Testis (tissue), 3 donors: Measurements from ENCODE around the gene SLC44A1. TPM values are rescaled to one million over a fixed set of nuclear protein-coding genes. Genes with fewer than 3 reads are reported as not detected.

Experiments used
- DNase-seq: peaks from one replicate; pipeline ENCODE4 v3.0.0-alpha.2; 2019
- H3K27ac ChIP-seq, 2 donors: fragments of 200-600 bp; sonication (generic); one replicate each; pipeline ENCODE4 v1.5.1; 2019
- H3K27me3 ChIP-seq: fragments of 200-600 bp; sonication (generic); one replicate; pipeline ENCODE4 v1.5.1; 2019
- H3K36me3 ChIP-seq: fragments of 200-600 bp; sonication (generic); one replicate; pipeline ENCODE4 v1.5.1; 2017; ENCODE audit warnings: low read depth; ENCODE audit errors: missing control alignments
- H3K4me1 ChIP-seq: fragments of 200-600 bp; sonication (generic); one replicate; pipeline ENCODE4 v1.5.1; 2019
- H3K4me3 ChIP-seq, 2 donors: fragments of 200-600 bp; sonication (generic); one replicate each; pipeline ENCODE4 v1.5.1; 2017 to 2019
- H3K9me3 ChIP-seq: fragments of 200-600 bp; sonication (generic); one replicate; pipeline ENCODE4 v1.5.1; 2017
- POLR2A ChIP-seq: fragments of 450-650 bp; IDR thresholded peaks from one replicate; pipeline ENCODE4 v1.6.1; 2017; ENCODE audit warnings: antibody characterized with exemption, mild to moderate bottlenecking, moderate library complexity
- WGBS, 2 donors: methylation state at CpG; one replicate each; pipeline ENCODE4 v1.1.5; 2018; 5-methylcytosine and 5-hydroxymethylcytosine counted together
- intact Hi-C: fragments of 100-400 bp; cut with DNase I; formaldehyde crosslinking; loops from one replicate; pipeline ENCODE4 v1.15.1; 2023; ENCODE audit warnings: low total_unique reads
- polyA plus RNA-seq: library from polyadenylated mRNA; stranded (reverse); fragments of 350-450 nt; fragmentation: Illumina TruSeq; extraction: RNeasy Lipid Tissue Mini Kit (QIAGEN cat#74804); gene quantifications from one replicate; pipeline ENCODE4 v1.2.3, GENCODE V29; 2014; ENCODE audit warnings: low read depth, low replicate concordance; ENCODE audit not compliant: insufficient read depth
- total RNA-seq, 2 donors: library from RNA; depleted of rRNA; stranded (reverse); fragments of >200 nt; gene quantifications; one replicate each; pipeline ENCODE4 v1.2.3, GENCODE V29; 2016
- TF ChIP-seq, protein P1 (sequence below), 3 experiments: fragments of 450-650 bp in 2 of 3; fragments of 200-600 bp in 1 of 3; sonication (generic) in 1 of 3; IDR thresholded peaks; one replicate each; pipeline ENCODE4 v1.5.1; 2016 to 2019; ENCODE audit warnings: antibody characterized with exemption in 3 of 3, mild to moderate bottlenecking in 2 of 3, moderate library complexity in 1 of 3

SLC44A1 gene
- total and polyA plus RNA-seq, 3 donors from 2014 or later = 8.9 to 16.7 (median 11.1) TPM

DNA sequence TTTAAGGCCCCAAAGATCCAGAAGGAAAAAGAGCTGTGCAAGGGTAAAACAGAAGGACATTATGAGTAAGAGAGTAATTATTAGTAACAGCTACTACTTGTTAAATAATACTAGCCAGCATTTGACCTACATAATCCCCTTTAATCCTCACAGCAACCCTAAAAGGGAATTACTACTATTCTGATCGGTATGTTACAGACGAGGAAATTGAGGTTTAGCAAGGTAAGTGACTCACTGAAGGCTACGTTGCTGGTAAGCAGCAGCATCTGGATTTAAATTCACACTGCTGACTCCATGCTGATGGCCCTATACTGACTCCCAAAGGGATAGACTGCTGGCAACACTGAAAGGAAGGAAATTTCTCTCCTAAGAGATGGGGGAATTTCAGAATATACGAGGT lies 199.7 kb downstream of the SLC44A1 start:
- Histone ChIP-seq H3K4me3 (no peak overlapping the region), H3K36me3 (no peaks in the 10 kb centered on the region), H3K27me3 (no peaks in the 10 kb centered on the region), H3K27ac (no peak overlapping the region), H3K4me1 (peaks cover 6% of the 10 kb centered on the region), H3K9me3 (no peaks in the 10 kb centered on the region)
- TF ChIP-seq, protein P1, sequence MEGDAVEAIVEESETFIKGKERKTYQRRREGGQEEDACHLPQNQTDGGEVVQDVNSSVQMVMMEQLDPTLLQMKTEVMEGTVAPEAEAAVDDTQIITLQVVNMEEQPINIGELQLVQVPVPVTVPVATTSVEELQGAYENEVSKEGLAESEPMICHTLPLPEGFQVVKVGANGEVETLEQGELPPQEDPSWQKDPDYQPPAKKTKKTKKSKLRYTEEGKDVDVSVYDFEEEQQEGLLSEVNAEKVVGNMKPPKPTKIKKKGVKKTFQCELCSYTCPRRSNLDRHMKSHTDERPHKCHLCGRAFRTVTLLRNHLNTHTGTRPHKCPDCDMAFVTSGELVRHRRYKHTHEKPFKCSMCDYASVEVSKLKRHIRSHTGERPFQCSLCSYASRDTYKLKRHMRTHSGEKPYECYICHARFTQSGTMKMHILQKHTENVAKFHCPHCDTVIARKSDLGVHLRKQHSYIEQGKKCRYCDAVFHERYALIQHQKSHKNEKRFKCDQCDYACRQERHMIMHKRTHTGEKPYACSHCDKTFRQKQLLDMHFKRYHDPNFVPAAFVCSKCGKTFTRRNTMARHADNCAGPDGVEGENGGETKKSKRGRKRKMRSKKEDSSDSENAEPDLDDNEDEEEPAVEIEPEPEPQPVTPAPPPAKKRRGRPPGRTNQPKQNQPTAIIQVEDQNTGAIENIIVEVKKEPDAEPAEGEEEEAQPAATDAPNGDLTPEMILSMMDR (IDR thresholded peaks at IDR 0.05) = no peak
- 75 to 77% methylated on average over 4 of the region's 4 CpGs for WGBS, 2 donors
- intact Hi-C loops = no loop called here
- DNase-seq = no peak

GRCh38 chr9:105445203-105445881 lies 200.9 kb downstream of the SLC44A1 start:
- Histone ChIP-seq H3K4me3 (no peak overlapping the region), H3K27ac (peak overlapping the region in 1 of 2 donors; percentile 52), H3K9me3 (no peaks in the 10 kb centered on the region), H3K27me3 (no peaks in the 10 kb centered on the region), H3K36me3 (no peaks in the 10 kb centered on the region), H3K4me1 (peaks cover 10% of the 10 kb centered on the region)
- WGBS, 2 donors = 67 to 70% methylated on average over 8 of the region's 8 CpGs
- TF ChIP-seq, protein P1 (IDR thresholded peaks at IDR 0.05) = no peak
- no peak for TF ChIP-seq POLR2A
- intact Hi-C loops = no loop called here
- peak; percentile 32 for DNase-seq

- DNase-seq = no peak
- Histone ChIP-seq H3K4me1 (peaks cover 10% of the 10 kb centered on the region), H3K9me3 (no peaks in the 10 kb centered on the region), H3K36me3 (no peaks in the 10 kb centered on the region), H3K27ac (peak overlapping the region; percentile 55 to 89), H3K27me3 (no peaks in the 10 kb centered on the region), H3K4me3 (peak overlapping the region; percentile 70 to 89)
- 15 to 19% methylated on average over 16 of the region's 16 CpGs for WGBS, 2 donors
- intact Hi-C loops = no loop called here
- TF ChIP-seq, protein P1 (IDR thresholded peaks at IDR 0.05) = no peak
- TF ChIP-seq POLR2A = no peak
These were observed 202.9 kb downstream of the SLC44A1 start for GRCh38 chr9:105447386-105447813.

GRCh38 chr9:105447814-105448812 lies 203.7 kb downstream of the SLC44A1 start, which contains the start of gene FSD1L:
Gene FSD1L (plus strand): TSS chr9:105448034. CDS start chr9:105448221, 187 bp downstream.
- no peaks in the 10 kb centered on the region for H3K27me3 ChIP-seq
- no peaks in the 10 kb centered on the region for H3K9me3 ChIP-seq
- H3K4me3 ChIP-seq = peak within 1 kb of the TSS; percentile 70 to 89
- peak; percentile 95 for DNase-seq
- no peak for TF ChIP-seq POLR2A
- TF ChIP-seq, protein P1 (IDR thresholded peaks at IDR 0.05) = no peak
- H3K36me3 ChIP-seq = no peaks in the 10 kb centered on the region
- WGBS, 2 donors = 0 to 1% methylated on average over 20 to 71 of the region's 87 CpGs
- H3K27ac ChIP-seq = peak within 1 kb of the TSS; percentile 55 to 89
- intact Hi-C loops = no loop called here
- peaks cover 10% of the 10 kb centered on the region for H3K4me1 ChIP-seq
